Measurements from ENCODE around the gene AGAP1. TPM values are rescaled to one million over a fixed set of nuclear protein-coding genes. Genes with fewer than 3 reads are reported as not detected.

Gene AGAP1
- total RNA-seq, 4 donors from 2014 or later: 13.7 to 18.5 (median 17.1) TPM

GRCh38 chr2:235747786-235748091, 253.9 kb downstream of the AGAP1 start:
- TF ChIP-seq CTCF (IDR thresholded peaks at IDR 0.05) (no peak), POLR2A (IDR thresholded peaks at IDR 0.05) (no peak)
- peak in 1 of 2 donors; percentile 38 for DNase-seq (ENCODE audit: low spot score in 2 of 2)
- intact Hi-C loops (cut with DNase I; ENCODE audit: low total_unique reads): loop anchor here (5.0 to 10.0 kb wide), 2 partner anchors 150 to 613 kb away; no protein-coding TSS in a partner anchor
- WGBS, 2 donors: 12 to 29% methylated on average over 6 of the region's 6 CpGs
- H3K4me3 ChIP-seq (ENCODE audit: low read depth, poor library complexity, severe bottlenecking): no peak overlapping the region

DNA sequence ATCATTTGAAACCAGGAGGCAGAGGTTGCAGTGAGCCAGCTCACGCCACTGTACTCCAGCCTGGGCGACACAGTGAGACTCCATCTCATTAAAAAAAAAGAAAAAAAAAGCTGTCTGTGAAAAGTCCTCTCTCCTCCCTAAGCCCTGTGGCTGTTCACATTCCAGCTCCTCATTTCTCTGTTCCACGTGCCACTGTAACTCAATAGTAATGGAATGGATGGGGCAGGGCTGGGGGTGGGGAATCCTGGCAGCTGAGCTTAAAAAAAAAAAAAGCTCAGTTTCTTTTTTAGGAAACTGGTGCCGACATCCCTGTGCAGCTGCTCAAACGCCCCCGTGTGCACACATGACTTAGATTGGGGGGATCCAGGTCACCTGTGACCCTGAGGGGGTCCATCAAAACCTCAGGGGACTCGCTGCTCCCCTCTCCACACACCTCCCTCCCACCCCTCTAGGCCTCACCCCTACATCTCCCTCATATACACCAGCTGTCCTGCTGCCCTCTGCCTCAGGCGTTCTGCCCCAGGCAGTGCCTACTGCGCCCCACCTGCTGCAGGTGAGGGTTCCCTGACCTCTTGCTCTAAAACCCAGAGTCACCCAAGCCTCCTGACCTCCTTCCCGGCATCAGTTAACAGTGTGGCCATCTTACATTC, 255.4 kb downstream of the AGAP1 start:
- no peak for DNase-seq (ENCODE audit: low spot score in 2 of 2)
- intact Hi-C loops (cut with DNase I; ENCODE audit: low total_unique reads): loop anchor here (5.0 to 10.0 kb wide), 2 partner anchors 152 to 614 kb away; no protein-coding TSS in a partner anchor
- no peak overlapping the region for H3K4me3 ChIP-seq (ENCODE audit: low read depth, poor library complexity, severe bottlenecking)
- WGBS, 2 donors: 46 to 65% methylated on average over 10 of the region's 10 CpGs
- TF ChIP-seq POLR2A (IDR thresholded peaks at IDR 0.05) (no peak), CTCF (IDR thresholded peaks at IDR 0.05) (no peak)

- 75 to 92% methylated on average over 3 of the region's 3 CpGs for WGBS, 2 donors
- H3K4me3 ChIP-seq (ENCODE audit: low read depth, poor library complexity, severe bottlenecking): no peak overlapping the region
- TF ChIP-seq POLR2A (IDR thresholded peaks at IDR 0.05): no peak
- no peak for TF ChIP-seq CTCF (IDR thresholded peaks at IDR 0.05)
- intact Hi-C loops (cut with DNase I; ENCODE audit: low total_unique reads): loop anchor here (5.0 to 10.0 kb wide), 2 partner anchors 152 to 615 kb away; no protein-coding TSS in a partner anchor
- DNase-seq (ENCODE audit: low spot score in 2 of 2): no peak
Measured at GRCh38 chr2:235749771-235750160, 255.9 kb downstream of the AGAP1 start.

DNA sequence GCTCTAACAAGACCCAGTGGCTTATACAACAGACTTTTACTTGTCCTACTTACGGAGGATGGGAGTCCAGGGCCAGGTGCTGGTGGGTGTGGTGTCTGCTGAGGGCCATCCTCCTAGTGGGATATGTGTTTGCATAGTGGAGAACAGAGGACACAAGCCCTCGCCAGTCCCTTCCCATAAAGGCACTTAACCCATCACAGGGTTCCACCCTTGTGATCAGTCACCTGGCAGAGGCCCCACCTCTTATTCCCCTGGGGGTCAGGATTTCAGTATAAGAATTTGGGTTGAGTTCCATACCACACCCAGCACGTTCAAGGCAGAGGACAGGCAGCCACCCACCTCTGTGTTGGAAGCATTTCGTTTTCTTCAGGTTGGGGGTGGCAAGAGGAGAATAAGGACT, 259.0 kb downstream of the AGAP1 start:
- no peak for TF ChIP-seq CTCF (IDR thresholded peaks at IDR 0.05)
- no peak for TF ChIP-seq POLR2A (IDR thresholded peaks at IDR 0.05)
- intact Hi-C loops (cut with DNase I; ENCODE audit: low total_unique reads): no loop called here
- WGBS, 2 donors: 54 to 59% methylated on average over 4 of the region's 4 CpGs
- H3K4me3 ChIP-seq (ENCODE audit: low read depth, poor library complexity, severe bottlenecking): no peak overlapping the region
- no peak for DNase-seq (ENCODE audit: low spot score in 2 of 2)

DNA sequence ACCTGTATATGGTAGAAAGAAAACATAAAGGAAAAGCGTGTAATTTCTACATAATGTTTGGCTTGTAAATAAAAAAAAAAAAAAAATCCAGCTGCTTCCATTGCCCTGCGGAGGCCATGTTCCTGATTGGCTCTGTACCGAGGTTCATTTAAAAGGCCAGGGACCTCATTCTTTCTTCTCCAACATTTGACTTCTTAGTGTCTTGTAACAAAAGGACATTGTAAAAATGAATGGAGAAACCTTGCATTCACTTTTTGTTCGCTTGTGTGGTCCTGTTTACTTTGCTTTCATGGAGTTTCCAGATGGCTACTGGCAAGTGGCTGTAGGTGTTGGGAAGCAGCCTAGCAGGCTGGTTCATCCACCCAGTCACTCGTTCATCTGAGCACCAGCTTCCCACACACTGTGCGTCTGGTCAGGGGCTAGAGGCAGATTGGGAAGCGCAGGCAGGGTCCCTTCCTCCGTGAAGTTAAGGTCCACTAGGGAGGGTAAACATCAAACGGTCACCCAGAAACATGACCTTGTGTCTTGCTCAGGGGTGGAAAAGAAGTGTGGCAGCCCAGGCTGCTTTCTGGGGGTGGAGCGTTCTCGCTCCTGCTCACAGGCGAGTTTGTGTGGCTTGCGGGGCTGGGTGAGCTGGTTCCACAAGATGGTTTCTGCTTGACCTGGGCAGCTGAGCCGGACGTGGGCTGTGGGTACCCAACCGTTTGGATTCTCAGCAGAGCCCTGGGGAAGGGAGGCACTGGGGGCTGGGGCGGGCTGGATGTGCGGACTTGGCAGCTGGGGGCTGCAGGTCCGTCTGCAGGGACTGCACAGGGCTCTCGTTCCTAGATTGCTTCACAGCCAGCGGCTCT, 260.7 kb downstream of the AGAP1 start:
- intact Hi-C loops (cut with DNase I; ENCODE audit: low total_unique reads): no loop called here
- 80 to 85% methylated on average over 21 of the region's 21 CpGs for WGBS, 2 donors
- H3K4me3 ChIP-seq (ENCODE audit: low read depth, poor library complexity, severe bottlenecking): no peak overlapping the region
- TF ChIP-seq POLR2A (IDR thresholded peaks at IDR 0.05): no peak
- no peak for TF ChIP-seq CTCF (IDR thresholded peaks at IDR 0.05)
- no peak for DNase-seq (ENCODE audit: low spot score in 2 of 2)
